ENCODE data around the gene DOCK8. TPM values are rescaled to one million over a fixed set of nuclear protein-coding genes. Genes with fewer than 3 reads are reported as not detected.
A peak's percentile ranks its signal among the peaks of the same experiment; 100 is the strongest.

Gene DOCK8
- polyA plus RNA-seq, 2 of the 4 experiments (the other 2 are of a cell fraction): 0.27 to 0.68 TPM

- TF ChIP-seq, protein P1, sequence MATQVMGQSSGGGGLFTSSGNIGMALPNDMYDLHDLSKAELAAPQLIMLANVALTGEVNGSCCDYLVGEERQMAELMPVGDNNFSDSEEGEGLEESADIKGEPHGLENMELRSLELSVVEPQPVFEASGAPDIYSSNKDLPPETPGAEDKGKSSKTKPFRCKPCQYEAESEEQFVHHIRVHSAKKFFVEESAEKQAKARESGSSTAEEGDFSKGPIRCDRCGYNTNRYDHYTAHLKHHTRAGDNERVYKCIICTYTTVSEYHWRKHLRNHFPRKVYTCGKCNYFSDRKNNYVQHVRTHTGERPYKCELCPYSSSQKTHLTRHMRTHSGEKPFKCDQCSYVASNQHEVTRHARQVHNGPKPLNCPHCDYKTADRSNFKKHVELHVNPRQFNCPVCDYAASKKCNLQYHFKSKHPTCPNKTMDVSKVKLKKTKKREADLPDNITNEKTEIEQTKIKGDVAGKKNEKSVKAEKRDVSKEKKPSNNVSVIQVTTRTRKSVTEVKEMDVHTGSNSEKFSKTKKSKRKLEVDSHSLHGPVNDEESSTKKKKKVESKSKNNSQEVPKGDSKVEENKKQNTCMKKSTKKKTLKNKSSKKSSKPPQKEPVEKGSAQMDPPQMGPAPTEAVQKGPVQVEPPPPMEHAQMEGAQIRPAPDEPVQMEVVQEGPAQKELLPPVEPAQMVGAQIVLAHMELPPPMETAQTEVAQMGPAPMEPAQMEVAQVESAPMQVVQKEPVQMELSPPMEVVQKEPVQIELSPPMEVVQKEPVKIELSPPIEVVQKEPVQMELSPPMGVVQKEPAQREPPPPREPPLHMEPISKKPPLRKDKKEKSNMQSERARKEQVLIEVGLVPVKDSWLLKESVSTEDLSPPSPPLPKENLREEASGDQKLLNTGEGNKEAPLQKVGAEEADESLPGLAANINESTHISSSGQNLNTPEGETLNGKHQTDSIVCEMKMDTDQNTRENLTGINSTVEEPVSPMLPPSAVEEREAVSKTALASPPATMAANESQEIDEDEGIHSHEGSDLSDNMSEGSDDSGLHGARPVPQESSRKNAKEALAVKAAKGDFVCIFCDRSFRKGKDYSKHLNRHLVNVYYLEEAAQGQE (IDR thresholded peaks at IDR 0.05): no peak
- no peak for TF ChIP-seq ATOH8 (CRISPR knock-in tag; IDR thresholded peaks at IDR 0.05; ENCODE audit: low read depth)
- TF ChIP-seq, protein P2, sequence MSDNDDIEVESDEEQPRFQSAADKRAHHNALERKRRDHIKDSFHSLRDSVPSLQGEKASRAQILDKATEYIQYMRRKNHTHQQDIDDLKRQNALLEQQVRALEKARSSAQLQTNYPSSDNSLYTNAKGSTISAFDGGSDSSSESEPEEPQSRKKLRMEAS (IDR thresholded peaks at IDR 0.05): no peak
- TF ChIP-seq ZC3H11A (IDR thresholded peaks at IDR 0.05): no peak
Observed at GRCh38 chr9:503326-503725, 288.7 kb downstream of the DOCK8 start (continued).

DNA sequence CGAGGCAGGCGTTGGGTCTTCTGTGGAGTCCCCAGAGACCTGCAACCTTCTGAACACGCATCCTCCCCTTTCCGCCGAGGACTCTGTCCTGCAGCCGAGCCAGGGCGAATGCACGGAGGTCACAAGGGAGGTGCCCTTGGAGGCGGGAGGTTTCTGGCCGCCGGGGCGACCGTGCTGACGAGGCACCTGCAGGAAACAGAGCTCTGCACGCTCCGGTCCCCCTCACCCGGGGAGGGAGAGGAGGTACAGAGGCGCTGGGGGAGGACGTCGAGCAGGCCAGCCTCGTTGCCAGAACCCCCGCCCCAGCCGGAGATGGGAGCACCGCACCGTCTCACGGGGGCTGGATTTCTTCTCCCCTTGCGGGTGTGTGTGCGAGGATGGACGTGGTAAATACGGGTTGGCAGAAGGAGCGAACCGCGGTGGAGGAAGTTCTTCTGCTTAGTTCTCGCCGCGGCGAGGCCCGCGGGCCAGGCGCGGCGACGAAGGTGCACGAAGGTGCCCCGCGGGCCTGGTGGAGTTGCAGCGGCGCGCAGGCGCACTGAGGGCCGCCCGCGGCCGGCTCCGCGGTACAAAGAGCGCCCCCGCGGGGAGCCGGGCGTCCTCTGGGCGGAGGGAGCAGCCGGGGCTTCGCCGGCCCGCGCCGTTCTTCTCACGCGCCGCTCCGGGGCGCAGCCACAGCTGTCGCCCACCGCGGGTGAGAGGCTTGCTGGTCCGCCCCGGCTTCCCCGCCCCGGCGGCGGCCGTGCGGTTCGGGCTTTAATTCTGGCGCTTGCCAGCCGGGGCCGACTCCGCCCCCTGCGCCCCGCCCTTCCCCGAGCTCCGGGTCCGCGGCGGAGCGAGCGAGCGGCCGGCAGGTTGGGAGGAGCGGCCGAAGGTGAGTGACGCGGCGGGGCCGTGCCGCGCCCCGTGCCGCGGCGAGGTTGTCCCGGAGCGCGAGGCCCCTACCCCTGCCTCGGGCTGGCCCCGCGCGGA is 289.5 kb downstream of the DOCK8 start, which contains the start of gene KANK1:
KANK1 (plus strand) TSS at position 815 of the 972 bp plus-strand sequence.
- peak; percentile 75 to 81 for DNase-seq (ENCODE audit: low read depth in 1 of 2, low spot score in 1 of 2)
- ChIA-PET POLR2A (interaction anchor here (0.6 to 1.4 kb wide), 8 partner anchors 9 to 117 kb away, joined by 3 to 9 read pairs (median 3); no protein-coding TSS in a partner anchor), CTCF (interaction anchor here (0.6 to 1.4 kb wide), 19 partner anchors 8 to 322 kb away, joined by 3 to 5 read pairs (median 3); no protein-coding TSS in a partner anchor)
- Histone ChIP-seq H3K27ac (peak within 1 kb of the TSS; percentile 86 to 91), H3K4me3 (peak within 1 kb of the TSS; percentile 73), H3K9me3 (no peaks in the 10 kb centered on the region), H3K4me1 (peaks cover 16% of the 10 kb centered on the region), H3K4me2 (peak within 1 kb of the TSS; percentile 91)
- peak; percentile 85 to 89 for ATAC-seq
- 7% methylated on average over 11 of the region's 119 CpGs for WGBS (ENCODE audit: missing lambda C conversion rate)
- FAIRE-seq: no peak
- TF ChIP-seq MYC (IDR thresholded peaks at IDR 0.05; ENCODE audit: borderline replicate concordance, low read length): no peak
- no peak for TF ChIP-seq KDM5A (IDR thresholded peaks at IDR 0.05)
- TF ChIP-seq SMC3 (IDR thresholded peaks at IDR 0.05): peak; percentile 60
- TF ChIP-seq HES2 (IDR thresholded peaks at IDR 0.05): no peak
- TF ChIP-seq ZSCAN20 (CRISPR knock-in tag; IDR thresholded peaks at IDR 0.05): no peak
- no peak for TF ChIP-seq EHMT2 (IDR thresholded peaks at IDR 0.05; ENCODE audit: low read depth)
- TF ChIP-seq, protein P1 (IDR thresholded peaks at IDR 0.05): no peak
- TF ChIP-seq BHLHE40 (IDR thresholded peaks at IDR 0.05; ENCODE audit: low read depth, low read length): no peak
- no peak for TF ChIP-seq EHF (CRISPR knock-in tag; IDR thresholded peaks at IDR 0.05)
- peak; percentile 20 to 54; a peak in 3 of 5 replicates for TF ChIP-seq RAD21 (conservative IDR thresholded peaks at IDR 0.05 in 1 of 2, IDR thresholded peaks at IDR 0.05 in 1 of 2)
- peak; percentile 33 for TF ChIP-seq POLR2A (IDR thresholded peaks at IDR 0.05; ENCODE audit: low read length)
- no peak for TF ChIP-seq ATOH8 (CRISPR knock-in tag; IDR thresholded peaks at IDR 0.05; ENCODE audit: low read depth)
- TF ChIP-seq ESRRA (IDR thresholded peaks at IDR 0.05; ENCODE audit: borderline replicate concordance, low read length): no peak
- TF ChIP-seq MAFK (IDR thresholded peaks at IDR 0.05; ENCODE audit: partially characterized antibody): peak; percentile 37
- TF ChIP-seq CEBPB (IDR thresholded peaks at IDR 0.05): no peak
- no peak for TF ChIP-seq TFCP2L1 (CRISPR knock-in tag; IDR thresholded peaks at IDR 0.05)
- no peak for TF ChIP-seq PHF8 (IDR thresholded peaks at IDR 0.05; ENCODE audit: borderline replicate concordance, low read depth)
- no peak for TF ChIP-seq USF2 (IDR thresholded peaks at IDR 0.05)
- no peak for TF ChIP-seq HOXB5 (CRISPR knock-in tag; IDR thresholded peaks at IDR 0.05)
- TF ChIP-seq CBX8 (IDR thresholded peaks at IDR 0.05): no peak
- no peak for TF ChIP-seq TP53 (CRISPR knock-in tag; IDR thresholded peaks at IDR 0.05)
- TF ChIP-seq KDM1A (IDR thresholded peaks at IDR 0.05; ENCODE audit: low read depth): no peak
- no peak for TF ChIP-seq JUNB (IDR thresholded peaks at IDR 0.05)
- no peak for TF ChIP-seq FOXS1 (CRISPR knock-in tag; IDR thresholded peaks at IDR 0.05)
- no peak for TF ChIP-seq HDAC2 (IDR thresholded peaks at IDR 0.05)
